Vagina (tissue), 2 donors: ENCODE measurements around the gene HK3.

ENCODE experiments used
- POLR2AphosphoS5 ChIP-seq, 2 donors: sonication (generic); formaldehyde crosslinking; IDR thresholded peaks; one replicate each; pipeline ENCODE4 v1.9.0; 2017; ENCODE audit warnings: antibody characterized with exemption in 2 of 2, mild to moderate bottlenecking in 2 of 2, low read depth in 1 of 2; ENCODE audit not compliant: insufficient read depth in 1 of 2
- TF ChIP-seq, protein P1 (sequence below), 3 experiments: fragments of 450-650 bp in 2 of 3; fragments of 200-600 bp in 1 of 3; sonication (generic) in 1 of 3; IDR thresholded peaks; one replicate each; pipeline ENCODE4 v1.5.1; 2017 to 2019; ENCODE audit warnings: antibody characterized with exemption in 3 of 3, mild to moderate bottlenecking in 2 of 3, moderate library complexity in 2 of 3

DNA sequence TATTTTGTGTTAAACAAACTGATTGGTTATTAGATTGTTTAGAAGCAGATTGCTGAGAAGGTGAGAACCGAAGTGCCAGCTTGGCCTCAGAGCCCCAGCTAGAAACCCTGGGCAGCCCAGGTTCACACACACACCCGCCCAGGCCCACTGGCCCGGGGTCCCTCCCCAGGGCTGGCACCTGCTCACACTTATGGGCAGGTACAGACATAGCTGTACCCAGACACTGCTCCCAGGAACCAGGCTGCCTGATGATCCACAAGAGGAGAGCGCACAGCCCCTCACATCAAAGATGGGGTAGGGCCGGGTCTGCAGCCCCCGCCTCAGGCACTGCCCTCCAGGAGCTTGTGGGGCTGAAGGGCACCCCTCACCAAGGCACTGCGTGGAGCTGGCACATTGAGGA lies 33.2 kb downstream of the HK3 start:
- TF ChIP-seq, protein P1, sequence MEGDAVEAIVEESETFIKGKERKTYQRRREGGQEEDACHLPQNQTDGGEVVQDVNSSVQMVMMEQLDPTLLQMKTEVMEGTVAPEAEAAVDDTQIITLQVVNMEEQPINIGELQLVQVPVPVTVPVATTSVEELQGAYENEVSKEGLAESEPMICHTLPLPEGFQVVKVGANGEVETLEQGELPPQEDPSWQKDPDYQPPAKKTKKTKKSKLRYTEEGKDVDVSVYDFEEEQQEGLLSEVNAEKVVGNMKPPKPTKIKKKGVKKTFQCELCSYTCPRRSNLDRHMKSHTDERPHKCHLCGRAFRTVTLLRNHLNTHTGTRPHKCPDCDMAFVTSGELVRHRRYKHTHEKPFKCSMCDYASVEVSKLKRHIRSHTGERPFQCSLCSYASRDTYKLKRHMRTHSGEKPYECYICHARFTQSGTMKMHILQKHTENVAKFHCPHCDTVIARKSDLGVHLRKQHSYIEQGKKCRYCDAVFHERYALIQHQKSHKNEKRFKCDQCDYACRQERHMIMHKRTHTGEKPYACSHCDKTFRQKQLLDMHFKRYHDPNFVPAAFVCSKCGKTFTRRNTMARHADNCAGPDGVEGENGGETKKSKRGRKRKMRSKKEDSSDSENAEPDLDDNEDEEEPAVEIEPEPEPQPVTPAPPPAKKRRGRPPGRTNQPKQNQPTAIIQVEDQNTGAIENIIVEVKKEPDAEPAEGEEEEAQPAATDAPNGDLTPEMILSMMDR (IDR thresholded peaks at IDR 0.05) = no peak
- TF ChIP-seq POLR2AphosphoS5 (IDR thresholded peaks at IDR 0.05; ENCODE audit: insufficient read depth in 1 of 2, low read depth in 1 of 2) = no peak
